ENCODE measurements around the gene SOX12. TPM values are rescaled to one million over a fixed set of nuclear protein-coding genes. Genes with fewer than 3 reads are reported as not detected.
A peak's percentile ranks its signal among the peaks of the same experiment; 100 is the strongest.
"Not testable (repeated sequence)": the region's sequence is repeated elsewhere in the genome, so short reads cannot be mapped to it uniquely, and the experiment has no call there.

SOX12 gene
- total and polyA plus RNA-seq, 4 experiments from 2014 or later: 0.08 to 5.0 (median 2.7) TPM

- Mint-ChIP-seq H3K4me1 (peaks cover 15 to 30% (median 23%) of the 10 kb centered on the region in 4 donors), H3K4me3 (no peak overlapping the region)
- POLR2A ChIA-PET (ENCODE audit: partially characterized antibody): no interaction called here
These were observed 42.1 kb downstream of the SOX12 start for GRCh38 chr20:367486-367887.

GRCh38 chr20:368915-369314 lies 43.6 kb downstream of the SOX12 start:
- POLR2A ChIA-PET (ENCODE audit: partially characterized antibody): no interaction called here

More at GRCh38 chr20:367486-367887, 42.1 kb downstream of the SOX12 start:
- Mint-ChIP-seq H3K27ac (no peak overlapping the region), H3K36me3 (no peaks in the 10 kb centered on the region), H3K27me3 (no peaks in the 10 kb centered on the region), H3K9me3 (no peaks in the 10 kb centered on the region)
- Histone ChIP-seq H3K27ac (ENCODE audit: low read depth, low read length) (no peak overlapping the region), H3K4me3 (ENCODE audit: low read length in 2 of 2) (no peak overlapping the region), H3K9me3 (ENCODE audit: control insufficient read depth in 1 of 2, low read length in 2 of 2) (no peaks in the 10 kb centered on the region), H3K27me3 (ENCODE audit: insufficient read depth, low read length) (no peaks in the 10 kb centered on the region), H3K4me1 (ENCODE audit: insufficient read depth, low read length) (peaks cover 25% of the 10 kb centered on the region), H3K36me3 (ENCODE audit: insufficient read depth, low read length) (no peaks in the 10 kb centered on the region)
- CTCF ChIA-PET (ENCODE audit: partially characterized antibody): interaction anchor here (1.5 kb wide), 1 partner anchor 13 kb away, joined by 5 read pairs; no protein-coding TSS in a partner anchor
- intact Hi-C loops (cut with micrococcal nuclease): no loop called here
- no peak for DNase-seq

GRCh38 chr20:370151-370600 lies 44.8 kb downstream of the SOX12 start:
- no peak for DNase-seq
- H3K9me3 ChIP-seq (ENCODE audit: control insufficient read depth in 1 of 2, low read length in 2 of 2): no peaks in the 10 kb centered on the region
- H3K4me1 ChIP-seq (ENCODE audit: insufficient read depth, low read length): peaks cover 27% of the 10 kb centered on the region
- H3K27me3 ChIP-seq (ENCODE audit: insufficient read depth, low read length): no peaks in the 10 kb centered on the region
- H3K27me3 Mint-ChIP-seq: no peaks in the 10 kb centered on the region
- H3K27ac ChIP-seq (ENCODE audit: low read depth, low read length): no peak overlapping the region
- CTCF ChIA-PET (ENCODE audit: partially characterized antibody): interaction anchor here (2.2 kb wide), 1 partner anchor 8 kb away, joined by 6 read pairs; no protein-coding TSS in a partner anchor
- intact Hi-C loops (cut with micrococcal nuclease): no loop called here
- no peak overlapping the region for H3K4me3 ChIP-seq (ENCODE audit: low read length in 2 of 2)
- H3K4me3 Mint-ChIP-seq: no peak overlapping the region
- no peaks in the 10 kb centered on the region for H3K36me3 Mint-ChIP-seq
- no peaks in the 10 kb centered on the region for H3K9me3 Mint-ChIP-seq
- H3K4me1 Mint-ChIP-seq: peaks cover 10 to 26% (median 18%) of the 10 kb centered on the region in 4 donors
- H3K36me3 ChIP-seq (ENCODE audit: insufficient read depth, low read length): no peaks in the 10 kb centered on the region
- peak overlapping the region in 1 of 7 donors; percentile 17 for H3K27ac Mint-ChIP-seq
- POLR2A ChIA-PET (ENCODE audit: partially characterized antibody): no interaction called here

More at GRCh38 chr20:368915-369314, 43.6 kb downstream of the SOX12 start:
- intact Hi-C loops (cut with micrococcal nuclease): no loop called here
- Mint-ChIP-seq H3K9me3 (no peaks in the 10 kb centered on the region), H3K4me1 (peaks cover 14 to 33% (median 22%) of the 10 kb centered on the region in 4 donors), H3K27ac (peak overlapping the region in 2 of 7 donors; percentile 3 to 58), H3K4me3 (peak overlapping the region in 1 of 8 donors; percentile 1), H3K27me3 (no peaks in the 10 kb centered on the region), H3K36me3 (no peaks in the 10 kb centered on the region)
- DNase-seq: no peak
- Histone ChIP-seq H3K9me3 (ENCODE audit: control insufficient read depth in 1 of 2, low read length in 2 of 2) (no peaks in the 10 kb centered on the region), H3K4me3 (ENCODE audit: low read length in 2 of 2) (no peak overlapping the region), H3K4me1 (ENCODE audit: insufficient read depth, low read length) (peaks cover 27% of the 10 kb centered on the region), H3K27me3 (ENCODE audit: insufficient read depth, low read length) (no peaks in the 10 kb centered on the region), H3K36me3 (ENCODE audit: insufficient read depth, low read length) (no peaks in the 10 kb centered on the region), H3K27ac (ENCODE audit: low read depth, low read length) (no peak overlapping the region)
- CTCF ChIA-PET (ENCODE audit: partially characterized antibody): interaction anchor here (0.9 kb wide), 1 partner anchor 10 kb away, joined by 3 read pairs; no protein-coding TSS in a partner anchor

- Mint-ChIP-seq H3K9me3 (no peaks in the 10 kb centered on the region), H3K4me1 (peaks cover 2 to 17% (median 9%) of the 10 kb centered on the region in 4 donors), H3K4me3 (no peak overlapping the region), H3K27me3 (no peaks in the 10 kb centered on the region), H3K36me3 (no peaks in the 10 kb centered on the region), H3K27ac (peak overlapping the region in 2 of 7 donors; percentile 33 to 47)
- Histone ChIP-seq H3K27ac (ENCODE audit: low read depth, low read length) (no peak overlapping the region), H3K27me3 (ENCODE audit: insufficient read depth, low read length) (no peaks in the 10 kb centered on the region), H3K4me3 (ENCODE audit: low read length in 2 of 2) (no peak overlapping the region), H3K9me3 (ENCODE audit: control insufficient read depth in 1 of 2, low read length in 2 of 2) (no peaks in the 10 kb centered on the region), H3K4me1 (ENCODE audit: insufficient read depth, low read length) (peaks cover 18% of the 10 kb centered on the region), H3K36me3 (ENCODE audit: insufficient read depth, low read length) (no peaks in the 10 kb centered on the region)
- intact Hi-C loops (cut with micrococcal nuclease): no loop called here
- CTCF ChIA-PET (ENCODE audit: partially characterized antibody): interaction anchor here (0.8 to 2.2 kb wide), 2 partner anchors 9 to 21 kb away, joined by 3 to 6 read pairs; no protein-coding TSS in a partner anchor
- no peak for DNase-seq
- POLR2A ChIA-PET (ENCODE audit: partially characterized antibody): no interaction called here
These were observed 45.8 kb downstream of the SOX12 start for GRCh38 chr20:370977-371754.

GRCh38 chr20:371755-372542 lies 46.6 kb downstream of the SOX12 start:
- H3K9me3 Mint-ChIP-seq: no peaks in the 10 kb centered on the region
- H3K36me3 Mint-ChIP-seq: no peaks in the 10 kb centered on the region
- H3K4me3 Mint-ChIP-seq: peak overlapping the region in 2 of 8 donors; percentile 18 to 56
- CTCF ChIA-PET (ENCODE audit: partially characterized antibody): interaction anchor here (0.6 to 2.2 kb wide), 3 partner anchors 10 to 57 kb away, joined by 3 to 6 read pairs (median 5); no protein-coding TSS in a partner anchor
- no peaks in the 10 kb centered on the region for H3K27me3 Mint-ChIP-seq
- Histone ChIP-seq H3K4me1 (ENCODE audit: insufficient read depth, low read length) (peaks cover 13% of the 10 kb centered on the region), H3K4me3 (ENCODE audit: low read length in 2 of 2) (no peak overlapping the region), H3K36me3 (ENCODE audit: insufficient read depth, low read length) (no peaks in the 10 kb centered on the region), H3K27me3 (ENCODE audit: insufficient read depth, low read length) (no peaks in the 10 kb centered on the region), H3K9me3 (ENCODE audit: control insufficient read depth in 1 of 2, low read length in 2 of 2) (no peaks in the 10 kb centered on the region), H3K27ac (ENCODE audit: low read depth, low read length) (no peak overlapping the region)
- DNase-seq: no peak
- POLR2A ChIA-PET (ENCODE audit: partially characterized antibody): interaction anchor here (1.3 kb wide), 1 partner anchor 9 kb away, joined by 5 read pairs; the partner anchor contains the start of gene TRIB3
- H3K27ac Mint-ChIP-seq: peak overlapping the region in 1 of 7 donors; percentile 86
- H3K4me1 Mint-ChIP-seq: peaks cover 2 to 12% (median 5%) of the 10 kb centered on the region in 4 donors
- intact Hi-C loops (cut with micrococcal nuclease): no loop called here

- H3K36me3 ChIP-seq (ENCODE audit: insufficient read depth, low read length); H3K4me3 ChIP-seq (ENCODE audit: low read length in 2 of 2); H3K27ac ChIP-seq (ENCODE audit: low read depth, low read length); H3K27me3 ChIP-seq (ENCODE audit: insufficient read depth, low read length); H3K9me3 ChIP-seq (ENCODE audit: control insufficient read depth in 1 of 2, low read length in 2 of 2); H3K27me3 Mint-ChIP-seq; H3K9me3 Mint-ChIP-seq; H3K36me3 Mint-ChIP-seq; intact Hi-C loops (cut with micrococcal nuclease); DNase-seq; H3K4me3 Mint-ChIP-seq: not testable (repeated sequence)
- POLR2A ChIA-PET (ENCODE audit: partially characterized antibody): interaction anchor here (1.3 kb wide), 1 partner anchor 8 kb away, joined by 5 read pairs; the partner anchor contains the start of gene TRIB3
- H3K27ac Mint-ChIP-seq: peak overlapping the region in 1 of 7 donors; percentile 63
- H3K4me1 ChIP-seq (ENCODE audit: insufficient read depth, low read length): peaks cover 13% of the 10 kb centered on the region
- peaks cover 0 to 12% (median 4%) of the 10 kb centered on the region in 4 donors for H3K4me1 Mint-ChIP-seq
- CTCF ChIA-PET (ENCODE audit: partially characterized antibody): interaction anchor here (0.6 to 2.1 kb wide), 2 partner anchors 58 to 294 kb away, joined by 5 to 6 read pairs; no protein-coding TSS in a partner anchor
These were observed 47.3 kb downstream of the SOX12 start for GRCh38 chr20:372543-373082.

Data from CD4-positive, alpha-beta memory T cell (primary cell).